ENCODE results near the gene RHOU. TPM values are rescaled to one million over a fixed set of nuclear protein-coding genes. Genes with fewer than 3 reads are reported as not detected.
A peak's percentile ranks its signal among the peaks of the same experiment; 100 is the strongest.

Gene RHOU
- total RNA-seq, 1 experiment from 2014 or later, result 6.5 TPM

DNA sequence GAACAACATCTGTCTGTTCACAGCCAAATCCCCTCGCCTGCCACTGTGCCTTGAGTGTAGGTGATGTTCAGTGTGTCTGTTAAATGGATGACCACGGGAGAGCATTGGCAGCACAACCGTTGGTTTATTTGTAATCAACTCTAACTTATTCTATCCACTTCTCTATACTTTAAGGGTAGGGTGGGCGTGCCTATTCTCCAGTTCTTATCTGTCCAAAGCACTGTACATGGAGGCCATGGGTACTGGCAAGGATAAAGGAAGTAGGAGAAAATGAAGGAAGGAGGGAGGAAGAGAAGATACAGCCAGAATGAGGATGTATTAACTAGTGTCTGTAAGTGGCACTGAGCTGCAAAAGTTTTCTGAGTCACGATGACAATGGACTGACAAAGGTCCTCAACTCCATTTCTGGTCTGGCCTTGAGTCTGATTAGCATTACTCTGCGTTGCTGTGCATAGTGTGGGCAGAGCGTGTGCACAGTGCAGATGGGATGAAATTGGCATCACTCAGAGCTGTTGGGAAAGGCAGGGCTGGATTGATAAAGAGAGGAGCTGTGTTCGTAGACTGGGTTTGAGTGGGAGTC lies 7.1 kb downstream of the RHOU start:
- intact Hi-C loops (cut with micrococcal nuclease; ENCODE audit: unreplicated experiment), result no loop called here
- no peak for DNase-seq
- TF ChIP-seq, protein P1, sequence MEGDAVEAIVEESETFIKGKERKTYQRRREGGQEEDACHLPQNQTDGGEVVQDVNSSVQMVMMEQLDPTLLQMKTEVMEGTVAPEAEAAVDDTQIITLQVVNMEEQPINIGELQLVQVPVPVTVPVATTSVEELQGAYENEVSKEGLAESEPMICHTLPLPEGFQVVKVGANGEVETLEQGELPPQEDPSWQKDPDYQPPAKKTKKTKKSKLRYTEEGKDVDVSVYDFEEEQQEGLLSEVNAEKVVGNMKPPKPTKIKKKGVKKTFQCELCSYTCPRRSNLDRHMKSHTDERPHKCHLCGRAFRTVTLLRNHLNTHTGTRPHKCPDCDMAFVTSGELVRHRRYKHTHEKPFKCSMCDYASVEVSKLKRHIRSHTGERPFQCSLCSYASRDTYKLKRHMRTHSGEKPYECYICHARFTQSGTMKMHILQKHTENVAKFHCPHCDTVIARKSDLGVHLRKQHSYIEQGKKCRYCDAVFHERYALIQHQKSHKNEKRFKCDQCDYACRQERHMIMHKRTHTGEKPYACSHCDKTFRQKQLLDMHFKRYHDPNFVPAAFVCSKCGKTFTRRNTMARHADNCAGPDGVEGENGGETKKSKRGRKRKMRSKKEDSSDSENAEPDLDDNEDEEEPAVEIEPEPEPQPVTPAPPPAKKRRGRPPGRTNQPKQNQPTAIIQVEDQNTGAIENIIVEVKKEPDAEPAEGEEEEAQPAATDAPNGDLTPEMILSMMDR (IDR thresholded peaks at IDR 0.05; ENCODE audit: unreplicated experiment), result no peak
- Mint-ChIP-seq H3K27me3 (ENCODE audit: unreplicated experiment) (no peaks in the 10 kb centered on the region), H3K4me1 (ENCODE audit: low read depth, unreplicated experiment) (peaks cover 12% of the 10 kb centered on the region), H3K9me3 (ENCODE audit: low read depth, unreplicated experiment) (no peaks in the 10 kb centered on the region), H3K36me3 (ENCODE audit: insufficient read depth, unreplicated experiment) (no peaks in the 10 kb centered on the region), H3K4me3 (ENCODE audit: low read depth, unreplicated experiment) (no peak overlapping the region), H3K27ac (ENCODE audit: unreplicated experiment) (no peak overlapping the region)
- CTCF ChIA-PET, result interaction anchor here (0.9 kb wide), 1 partner anchor 15 kb away, joined by 3 read pairs; no protein-coding TSS in a partner anchor
- no TSS peak for BruUV-seq (replicated peaks)

DNA sequence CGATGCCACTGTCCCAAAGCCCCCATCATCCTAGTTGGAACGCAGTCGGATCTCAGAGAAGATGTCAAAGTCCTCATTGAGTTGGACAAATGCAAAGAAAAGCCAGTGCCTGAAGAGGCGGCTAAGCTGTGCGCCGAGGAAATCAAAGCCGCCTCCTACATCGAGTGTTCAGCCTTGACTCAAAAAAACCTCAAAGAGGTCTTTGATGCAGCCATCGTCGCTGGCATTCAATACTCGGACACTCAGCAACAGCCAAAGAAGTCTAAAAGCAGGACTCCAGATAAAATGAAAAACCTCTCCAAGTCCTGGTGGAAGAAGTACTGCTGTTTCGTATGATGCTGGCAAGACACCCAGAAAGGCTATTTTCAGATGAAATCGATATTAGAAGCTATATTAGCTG lies 8.1 kb downstream of the RHOU start:
- Mint-ChIP-seq H3K4me1 (ENCODE audit: low read depth, unreplicated experiment) (peaks cover 12% of the 10 kb centered on the region), H3K27me3 (ENCODE audit: unreplicated experiment) (no peaks in the 10 kb centered on the region), H3K9me3 (ENCODE audit: low read depth, unreplicated experiment) (no peaks in the 10 kb centered on the region), H3K4me3 (ENCODE audit: low read depth, unreplicated experiment) (no peak overlapping the region), H3K27ac (ENCODE audit: unreplicated experiment) (no peak overlapping the region), H3K36me3 (ENCODE audit: insufficient read depth, unreplicated experiment) (no peaks in the 10 kb centered on the region)
- no peak for DNase-seq
- intact Hi-C loops (cut with micrococcal nuclease; ENCODE audit: unreplicated experiment), result no loop called here
- CTCF ChIA-PET, result no interaction called here
- TF ChIP-seq, protein P1 (IDR thresholded peaks at IDR 0.05; ENCODE audit: unreplicated experiment), result no peak
- no TSS peak for BruUV-seq (replicated peaks)

DNA sequence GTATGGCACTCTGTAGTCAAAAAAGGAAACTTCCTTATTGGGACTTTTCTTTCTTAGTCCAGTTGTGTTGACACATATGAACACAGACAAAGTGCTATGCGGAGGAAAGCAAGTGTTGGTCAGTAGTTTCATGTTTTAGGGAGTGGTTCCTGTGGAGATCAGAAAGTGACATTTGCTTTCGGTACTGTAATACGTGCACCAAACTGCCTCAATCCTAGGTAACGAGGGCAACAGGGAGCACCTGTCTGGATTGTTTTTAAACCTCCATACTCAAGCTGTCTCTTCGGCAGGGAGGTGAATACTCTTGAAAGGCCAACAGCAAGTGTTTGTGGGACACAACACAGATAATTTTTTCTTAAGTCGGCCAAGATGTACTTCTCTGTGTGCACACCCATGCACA lies 9.1 kb downstream of the RHOU start:
- Mint-ChIP-seq H3K27ac (ENCODE audit: unreplicated experiment) (no peak overlapping the region), H3K27me3 (ENCODE audit: unreplicated experiment) (no peaks in the 10 kb centered on the region), H3K9me3 (ENCODE audit: low read depth, unreplicated experiment) (no peaks in the 10 kb centered on the region), H3K36me3 (ENCODE audit: insufficient read depth, unreplicated experiment) (no peaks in the 10 kb centered on the region), H3K4me3 (ENCODE audit: low read depth, unreplicated experiment) (no peak overlapping the region), H3K4me1 (ENCODE audit: low read depth, unreplicated experiment) (peaks cover 12% of the 10 kb centered on the region)
- BruUV-seq (replicated peaks), result no TSS peak
- intact Hi-C loops (cut with micrococcal nuclease; ENCODE audit: unreplicated experiment), result no loop called here
- CTCF ChIA-PET, result interaction anchor here (1.5 kb wide), 1 partner anchor 8 kb away, joined by 3 read pairs; no protein-coding TSS in a partner anchor
- no peak for DNase-seq
- TF ChIP-seq, protein P1 (IDR thresholded peaks at IDR 0.05; ENCODE audit: unreplicated experiment), result no peak

DNA sequence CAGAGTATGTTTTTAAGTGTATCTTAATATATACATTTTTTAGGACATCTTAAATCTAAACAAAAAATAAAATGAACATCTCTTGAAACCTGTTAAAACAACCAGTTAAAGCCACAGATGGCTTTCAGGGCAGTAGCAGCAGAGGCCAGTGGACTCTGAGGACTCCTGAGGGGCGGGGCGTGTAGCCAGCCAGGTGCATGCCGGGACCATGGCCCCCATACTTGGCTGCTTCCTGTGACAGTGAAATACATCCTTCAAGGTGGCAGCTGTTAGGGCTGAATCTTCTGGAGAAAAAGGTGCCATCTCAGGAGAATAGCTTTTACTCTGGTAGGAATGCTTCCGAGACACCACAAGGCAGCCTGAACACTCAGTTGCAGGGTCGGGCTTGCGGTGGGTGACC lies 9.6 kb downstream of the RHOU start:
- Mint-ChIP-seq H3K9me3 (ENCODE audit: low read depth, unreplicated experiment) (no peaks in the 10 kb centered on the region), H3K27me3 (ENCODE audit: unreplicated experiment) (no peaks in the 10 kb centered on the region), H3K36me3 (ENCODE audit: insufficient read depth, unreplicated experiment) (no peaks in the 10 kb centered on the region), H3K4me1 (ENCODE audit: low read depth, unreplicated experiment) (peaks cover 12% of the 10 kb centered on the region), H3K4me3 (ENCODE audit: low read depth, unreplicated experiment) (no peak overlapping the region), H3K27ac (ENCODE audit: unreplicated experiment) (no peak overlapping the region)
- intact Hi-C loops (cut with micrococcal nuclease; ENCODE audit: unreplicated experiment), result no loop called here
- CTCF ChIA-PET, result interaction anchor here (1.5 kb wide), 1 partner anchor 9 kb away, joined by 3 read pairs; no protein-coding TSS in a partner anchor
- BruUV-seq (replicated peaks), result no TSS peak
- TF ChIP-seq, protein P1 (IDR thresholded peaks at IDR 0.05; ENCODE audit: unreplicated experiment), result no peak
- DNase-seq, result peak; percentile 7

Data from Calu3 (cell line).